ENCODE results near the gene ANLN. TPM values are rescaled to one million over a fixed set of nuclear protein-coding genes. Genes with fewer than 3 reads are reported as not detected.

Gene ANLN
- total RNA-seq, 4 donors from 2014 or later: 9.4 to 17.3 (median 13.5) TPM

DNA sequence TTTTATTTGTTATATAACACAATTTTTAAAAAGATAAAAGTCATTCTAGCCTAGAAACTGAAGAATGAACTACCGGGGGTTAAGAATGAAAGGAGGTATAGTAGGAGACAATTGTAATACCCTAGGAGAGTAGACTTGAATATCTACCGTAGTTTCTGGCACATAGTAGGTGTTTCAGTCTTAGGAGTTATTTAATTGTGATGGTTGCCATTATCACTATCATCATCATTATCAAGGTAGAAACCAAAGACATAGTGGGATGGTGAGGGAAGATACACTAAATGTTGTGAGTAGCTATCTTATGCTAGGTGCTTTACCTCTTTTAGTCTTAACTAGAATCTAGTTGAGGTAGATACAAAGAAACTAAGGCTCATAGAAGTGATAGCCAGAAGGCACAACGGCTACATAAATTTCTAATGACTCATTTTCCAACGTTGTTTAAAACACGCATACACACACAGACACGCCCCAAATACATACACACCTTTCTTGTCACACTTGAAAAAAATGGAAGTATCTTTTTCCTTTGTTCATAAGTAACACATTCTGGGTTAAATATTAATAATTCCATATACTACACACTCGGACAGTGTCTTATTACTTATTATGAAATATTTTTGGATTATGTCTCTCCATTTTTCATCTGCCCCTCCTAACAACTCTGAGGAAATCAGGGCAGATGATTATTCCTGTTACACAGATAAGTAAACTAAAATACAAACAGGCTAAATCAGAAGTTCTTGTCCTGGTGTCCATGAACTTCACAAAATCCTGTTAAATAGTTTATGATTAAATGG, 2.0 kb upstream of the ANLN start:
- WGBS, 2 donors: 48 to 49% methylated on average over 7 of the region's 7 CpGs

DNA sequence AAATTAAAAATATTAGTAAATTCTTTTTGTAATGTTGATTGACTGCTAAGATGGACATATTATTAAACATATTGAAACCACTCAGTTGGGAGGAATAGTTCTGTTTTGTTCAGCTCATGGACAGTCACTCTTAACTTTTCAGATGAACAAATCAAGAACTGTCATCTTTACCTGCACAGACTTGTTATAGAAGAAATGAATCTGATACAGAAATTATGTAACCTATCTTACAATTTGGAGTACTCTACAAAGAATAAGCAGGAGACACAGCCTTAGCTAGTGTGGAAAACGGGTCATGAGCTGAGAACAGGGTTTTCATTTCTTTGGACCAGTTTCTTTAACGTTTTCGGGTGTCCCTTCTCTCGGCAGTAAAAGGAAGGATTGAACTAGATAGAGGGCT, 1.2 kb upstream of the ANLN start:
- intact Hi-C loops (cut with DNase I; ENCODE audit: low total_unique reads): no loop called here
- 20 to 29% methylated on average over 4 of the region's 4 CpGs for whole genome bisulfite sequencing, 2 donors
- TF ChIP-seq CTCF (IDR thresholded peaks at IDR 0.05): no peak
- no peak for TF ChIP-seq POLR2A (IDR thresholded peaks at IDR 0.05)
- no peak for DNase-seq (ENCODE audit: low spot score in 2 of 2)
- no peak overlapping the region for H3K4me3 ChIP-seq (ENCODE audit: low read depth, poor library complexity, severe bottlenecking)

More for the DNA sequence above, 2.0 kb upstream of the ANLN start:
- H3K4me3 ChIP-seq (ENCODE audit: low read depth, poor library complexity, severe bottlenecking): no peak overlapping the region
- intact Hi-C loops (cut with DNase I; ENCODE audit: low total_unique reads): no loop called here
- no peak for DNase-seq (ENCODE audit: low spot score in 2 of 2)
- TF ChIP-seq POLR2A (IDR thresholded peaks at IDR 0.05): no peak

GRCh38 chr7:36390199-36391090, 783 bp downstream of the ANLN start:
- TF ChIP-seq POLR2A (IDR thresholded peaks at IDR 0.05): no peak
- TF ChIP-seq CTCF (IDR thresholded peaks at IDR 0.05): no peak
- peak overlapping the region; percentile 39 for H3K4me3 ChIP-seq (ENCODE audit: low read depth, poor library complexity, severe bottlenecking)
- 2 to 3% methylated on average over 26 of the region's 26 CpGs for WGBS, 2 donors
- peak; percentile 56 to 94 for DNase-seq (ENCODE audit: low spot score in 2 of 2)
- intact Hi-C loops (cut with DNase I; ENCODE audit: low total_unique reads): no loop called here

DNA sequence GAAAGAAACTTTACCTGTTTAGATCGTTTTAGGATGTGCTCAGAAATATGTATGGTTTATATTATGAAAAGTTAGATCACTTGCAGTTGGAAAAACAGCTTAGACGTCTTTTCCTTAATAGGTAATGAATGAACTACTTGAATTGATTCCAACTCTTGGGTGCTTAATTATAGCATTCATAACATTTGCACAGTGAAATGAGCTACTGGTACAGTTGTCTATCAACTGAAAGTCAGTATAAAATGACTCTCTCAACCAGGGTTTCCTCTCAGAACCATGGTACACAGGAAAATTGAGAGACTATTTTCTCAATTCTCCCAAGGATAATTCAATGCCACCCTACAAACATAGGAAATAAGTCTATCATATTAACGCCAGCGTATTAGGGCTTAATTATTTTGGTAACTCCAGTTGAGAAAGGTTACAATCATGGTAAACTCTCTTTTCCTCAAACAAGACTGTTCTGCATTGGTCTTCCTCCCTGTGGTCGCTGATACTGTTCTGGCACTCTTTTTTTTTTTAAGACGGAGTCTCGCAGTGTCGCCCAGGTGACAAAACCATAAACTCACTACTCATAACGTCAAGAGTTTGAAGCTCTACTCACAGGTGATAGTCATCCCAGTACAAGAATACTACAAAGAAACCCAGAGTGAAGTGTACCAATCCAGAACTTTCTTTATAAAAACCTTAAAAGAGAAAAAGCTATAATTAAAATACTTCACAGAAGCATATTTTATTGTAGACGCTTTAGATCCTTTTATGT, 2.0 kb downstream of the ANLN start:
- no peak overlapping the region for H3K4me3 ChIP-seq (ENCODE audit: low read depth, poor library complexity, severe bottlenecking)
- TF ChIP-seq CTCF (IDR thresholded peaks at IDR 0.05) (no peak), POLR2A (IDR thresholded peaks at IDR 0.05) (no peak)
- WGBS, 2 donors: 38 to 41% methylated on average over 10 of the region's 10 CpGs
- DNase-seq (ENCODE audit: low spot score in 2 of 2): no peak
- intact Hi-C loops (cut with DNase I; ENCODE audit: low total_unique reads): no loop called here

- WGBS, 2 donors: 89 to 93% methylated on average over 1 of the region's 1 CpG
- H3K4me3 ChIP-seq (ENCODE audit: low read depth, poor library complexity, severe bottlenecking): no peak overlapping the region
- no peak for DNase-seq (ENCODE audit: low spot score in 2 of 2)
- intact Hi-C loops (cut with DNase I; ENCODE audit: low total_unique reads): no loop called here
- TF ChIP-seq POLR2A (IDR thresholded peaks at IDR 0.05) (no peak), CTCF (IDR thresholded peaks at IDR 0.05) (no peak)
These were observed 4.2 kb downstream of the ANLN start for GRCh38 chr7:36393826-36394225.

All from lower leg skin (tissue), 4 donors.